ENCODE measurements around the gene FAM227B.
A peak's percentile ranks its signal among the peaks of the same experiment; 100 is the strongest.
"Not testable (repeated sequence)": the region's sequence is repeated elsewhere in the genome, so short reads cannot be mapped to it uniquely, and the experiment has no call there.

The FAM227B gene

DNA sequence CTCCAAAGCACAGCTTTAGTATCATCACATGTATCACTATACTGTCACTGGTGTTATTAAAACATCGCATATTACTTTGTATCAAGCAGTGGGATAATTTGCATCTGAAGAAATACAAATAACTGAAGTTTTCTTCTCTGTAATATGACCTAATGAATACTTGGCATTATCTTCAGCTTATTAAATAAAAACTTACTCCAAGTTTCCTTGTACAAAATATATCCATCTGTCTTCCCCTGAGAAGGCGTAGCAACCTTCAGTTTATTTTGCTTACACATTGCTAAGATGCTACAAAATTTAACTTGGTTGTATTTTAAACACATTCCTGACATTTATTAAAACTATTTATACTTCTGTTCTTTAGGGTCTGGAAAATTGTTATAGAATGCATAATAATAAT is 183.9 kb downstream of the FAM227B start:
- DNase-seq (ENCODE audit: low spot score): no peak

DNA sequence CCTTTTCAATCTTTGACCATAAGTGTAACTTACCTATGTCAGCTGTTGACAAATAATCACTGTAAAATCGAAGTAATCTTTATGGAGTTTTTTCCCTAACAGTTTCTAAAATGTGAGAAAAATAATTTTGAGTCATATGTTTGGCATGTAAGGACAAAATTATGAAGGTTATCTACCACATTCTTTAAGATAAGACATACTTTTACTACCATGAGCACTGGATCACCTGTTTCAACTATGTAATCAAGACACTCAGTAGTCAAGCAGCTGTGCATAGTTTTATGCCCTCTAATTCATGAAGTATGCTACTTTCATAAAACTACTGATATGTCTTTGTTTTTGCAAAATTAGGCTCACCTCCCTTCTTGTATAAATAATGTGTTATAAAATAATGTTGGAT is 185.4 kb downstream of the FAM227B start:
- no peak for DNase-seq (ENCODE audit: low spot score)

- no peak for DNase-seq (ENCODE audit: low spot score)
These were observed 190.6 kb downstream of the FAM227B start for GRCh38 chr15:49430046-49430445.

- no peak for DNase-seq (ENCODE audit: low spot score)
These were observed 192.1 kb downstream of the FAM227B start for GRCh38 chr15:49428409-49429095.

DNA sequence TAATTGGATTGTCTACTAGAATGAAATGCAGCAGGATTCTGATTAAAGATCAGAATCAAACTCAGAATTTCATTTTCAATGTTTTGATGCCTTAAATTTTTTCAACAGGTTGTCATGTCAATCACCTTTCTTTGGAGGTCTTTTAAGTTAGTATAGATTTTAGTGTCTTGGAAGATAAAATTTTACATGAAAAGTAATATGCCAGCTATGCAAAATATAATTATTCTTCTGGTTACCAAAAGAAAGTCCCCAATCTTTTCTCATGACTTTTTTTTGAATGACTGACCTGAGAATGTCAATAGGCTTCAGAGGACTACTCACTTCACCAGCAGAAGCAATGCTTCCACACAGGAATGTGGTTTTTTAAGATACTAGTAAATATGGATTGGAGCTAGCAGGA is 193.2 kb downstream of the FAM227B start:
- no peak for DNase-seq (ENCODE audit: low spot score)

DNA sequence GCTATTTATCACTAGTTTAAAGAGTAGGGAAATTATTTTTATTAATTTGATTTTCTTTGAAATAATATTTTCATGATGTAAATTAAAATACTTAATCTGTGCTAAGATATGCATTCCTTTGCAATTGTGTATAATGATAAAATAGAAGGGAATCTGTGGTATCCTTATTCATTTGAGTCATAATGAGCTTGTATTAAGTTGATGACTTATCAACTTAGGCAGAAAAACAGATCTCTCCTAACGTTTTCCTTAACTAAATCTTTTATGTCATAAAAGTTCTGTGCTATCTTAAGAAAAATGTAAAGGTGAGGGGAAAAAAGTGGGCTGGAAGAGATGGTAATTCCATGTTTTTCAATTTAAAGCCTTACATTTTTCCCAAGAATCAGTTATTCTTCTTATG is 195.7 kb downstream of the FAM227B start:
- DNase-seq (ENCODE audit: low spot score): no peak

GRCh38 chr15:49423901-49424550 is 196.6 kb downstream of the FAM227B start:
- DNase-seq (ENCODE audit: low spot score): no peak

GRCh38 chr15:49423021-49423420 is 197.6 kb downstream of the FAM227B start, which contains the start of gene FGF7:
TSS of gene FGF7 (plus strand) at chr15:49423242. CDS start at chr15:49424298, 1,056 bp downstream.
- no peak for DNase-seq (ENCODE audit: low spot score)

GRCh38 chr15:49421991-49422390 is 198.6 kb downstream of the FAM227B start:
- DNase-seq (ENCODE audit: low spot score): peak; percentile 35

DNA sequence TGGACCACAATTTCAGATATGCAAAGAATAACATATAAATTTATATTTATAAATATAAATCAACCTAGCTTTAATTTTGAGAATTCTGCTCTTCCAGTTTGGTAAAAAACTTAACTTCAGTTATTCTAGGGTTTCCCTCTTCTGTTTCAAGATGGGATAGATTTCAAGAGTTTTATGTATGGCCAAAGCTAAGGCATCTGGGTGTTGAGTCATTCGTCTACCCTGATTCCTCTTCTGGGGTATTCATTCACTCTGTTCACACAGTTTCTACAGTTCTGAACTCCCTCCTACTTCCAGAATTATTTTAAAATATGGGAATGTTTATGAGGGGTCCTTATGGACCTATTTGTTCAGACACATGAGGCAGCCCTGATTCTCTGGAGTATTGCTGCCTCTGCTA is 201.8 kb downstream of the FAM227B start:
- no peak for DNase-seq (ENCODE audit: low spot score)

- DNase-seq (ENCODE audit: low spot score): no peak
These were observed 205.0 kb downstream of the FAM227B start for GRCh38 chr15:49415638-49416037.

DNA sequence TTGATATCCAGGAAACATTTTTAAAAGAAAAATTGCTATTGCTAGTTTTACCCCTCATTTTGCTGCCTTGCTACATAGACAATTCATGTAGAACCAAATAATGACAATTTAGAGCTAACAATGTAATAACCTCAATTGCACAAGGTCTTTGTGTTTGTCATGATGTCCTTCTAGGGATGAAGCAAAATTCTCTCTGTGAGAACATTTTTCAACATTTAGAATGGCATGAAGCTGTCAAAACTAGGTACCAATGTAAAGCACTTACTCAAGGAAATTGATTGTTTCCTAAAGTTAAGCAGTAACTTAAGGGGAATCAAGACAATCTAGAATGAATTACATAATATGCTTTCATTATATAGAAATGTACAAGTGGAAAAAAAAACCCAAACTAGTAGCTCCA is 205.5 kb downstream of the FAM227B start:
- DNase-seq (ENCODE audit: low spot score): no peak

DNA sequence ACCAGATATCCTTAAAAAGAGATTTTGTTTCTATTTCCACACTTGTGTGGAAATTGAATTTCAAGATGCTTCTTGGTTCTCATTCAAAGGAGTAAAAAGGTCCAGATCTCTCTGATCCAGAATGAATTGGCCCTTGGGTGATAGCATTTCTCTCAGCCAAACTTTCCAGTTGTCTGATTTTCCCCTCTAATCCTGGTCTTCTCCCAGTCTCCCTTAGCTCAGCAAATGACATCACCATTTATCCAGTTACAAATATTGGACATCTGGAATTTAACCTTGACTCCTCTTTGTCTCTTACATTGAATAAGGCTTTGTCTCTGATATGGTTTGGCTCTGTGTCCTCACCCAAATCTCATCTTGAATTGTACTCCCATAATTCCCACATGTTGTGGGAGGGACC is 207.8 kb downstream of the FAM227B start:
- no peak for DNase-seq (ENCODE audit: low spot score)

DNA sequence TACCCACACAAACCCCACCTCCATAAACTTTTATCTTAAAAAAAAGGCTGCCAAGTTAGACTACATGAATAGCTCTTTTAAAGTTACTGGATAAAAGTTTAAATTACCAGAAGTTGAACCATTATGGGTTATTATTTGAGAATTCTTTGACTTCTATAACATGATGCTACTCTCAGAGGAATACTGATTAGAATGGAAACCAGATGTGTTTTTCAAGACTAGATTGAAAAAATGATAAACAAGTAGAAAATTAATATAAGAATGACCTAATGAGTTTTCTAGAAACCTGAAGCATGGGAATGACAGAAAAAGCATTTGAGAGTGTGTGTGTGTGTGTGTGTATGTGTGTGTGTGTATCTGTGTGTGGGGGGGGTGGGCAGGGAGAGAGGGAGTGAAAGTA is 210.0 kb downstream of the FAM227B start:
- DNase-seq (ENCODE audit: low spot score): no peak

GRCh38 chr15:49406352-49407118 is 214.1 kb downstream of the FAM227B start:
- no peak for DNase-seq (ENCODE audit: low spot score)

GRCh38 chr15:49402515-49403296 is 217.9 kb downstream of the FAM227B start:
- not testable (repeated sequence) for DNase-seq (ENCODE audit: low spot score)

DNA sequence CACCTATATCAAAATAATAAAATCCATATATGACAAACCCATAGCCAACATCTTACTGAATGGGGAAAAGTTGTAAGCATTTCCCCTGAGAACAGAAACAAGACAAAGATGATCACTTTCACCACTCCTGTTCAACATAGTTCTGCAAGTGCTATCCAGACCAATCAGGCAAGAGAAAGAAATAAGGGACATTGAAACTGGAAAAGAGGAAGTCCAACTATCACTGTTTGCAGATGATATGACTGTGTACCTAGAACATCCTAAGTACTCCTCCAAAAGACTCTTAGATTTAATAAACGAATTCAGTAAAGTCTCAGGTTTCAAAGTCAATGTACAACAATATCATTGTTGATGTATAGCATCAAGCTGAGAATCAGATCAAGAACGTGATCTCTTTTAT is 233.1 kb downstream of the FAM227B start:
- no peak for DNase-seq (ENCODE audit: low spot score)

GRCh38 chr15:49383266-49383665 is 237.4 kb downstream of the FAM227B start:
- DNase-seq (ENCODE audit: low spot score): no peak

DNA sequence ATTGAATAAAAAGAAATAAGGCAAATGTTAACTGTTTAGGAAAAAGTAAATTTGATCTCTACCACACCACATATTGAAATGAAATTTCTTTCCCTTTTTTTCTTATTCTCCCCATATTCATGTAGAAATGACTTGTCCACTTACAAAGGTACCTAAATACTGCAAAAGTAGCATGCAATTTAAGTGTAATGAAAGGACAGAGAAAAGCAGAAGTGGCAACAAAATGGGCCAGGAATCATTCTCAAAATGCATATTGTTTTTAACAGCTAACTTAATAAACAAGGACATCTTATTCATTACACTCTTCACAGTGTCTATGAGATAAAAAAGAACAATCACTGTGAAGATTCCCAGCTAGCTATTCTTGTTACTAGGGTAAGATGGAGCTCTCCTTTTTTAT is 238.2 kb downstream of the FAM227B start:
- DNase-seq (ENCODE audit: low spot score): no peak

DNA sequence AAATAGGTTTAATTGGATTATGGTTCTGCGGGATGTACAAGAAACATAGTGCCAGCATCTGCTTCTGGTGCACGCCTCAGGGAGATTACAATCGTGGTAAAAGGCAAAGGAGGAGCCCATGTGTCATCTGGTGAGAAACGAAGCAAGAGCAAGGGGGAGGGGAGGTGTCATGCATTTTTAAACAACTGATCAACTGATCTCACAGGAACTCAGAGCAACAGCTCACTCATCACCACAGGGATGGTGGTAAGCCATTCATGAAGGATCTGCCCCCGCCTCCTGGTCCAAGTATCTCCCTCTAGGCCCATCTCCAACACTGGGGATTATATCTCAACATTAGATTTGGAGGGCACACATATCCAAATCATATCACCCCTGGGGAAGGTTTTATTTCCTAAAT is 239.7 kb downstream of the FAM227B start:
- no peak for DNase-seq (ENCODE audit: low spot score)

DNA sequence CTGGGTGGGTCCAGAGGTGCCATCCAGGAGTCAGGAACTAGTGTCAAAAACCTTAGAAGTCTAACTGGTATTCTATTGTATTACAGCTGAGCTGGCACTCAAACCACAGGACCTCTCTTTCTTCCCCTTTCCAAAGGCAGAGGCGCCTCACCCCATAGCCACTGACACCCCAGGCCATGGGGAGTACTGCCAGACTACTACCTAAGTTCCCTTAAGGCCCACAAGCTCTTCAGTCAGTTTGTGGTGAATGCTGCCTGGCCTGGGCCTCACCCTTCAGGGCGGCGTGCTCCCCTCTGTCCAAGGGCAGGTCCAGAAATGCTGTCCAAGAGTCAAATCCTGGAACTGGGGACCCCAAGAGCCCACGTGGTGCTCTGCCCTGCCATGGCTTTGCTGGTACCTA is 240.6 kb downstream of the FAM227B start:
- DNase-seq (ENCODE audit: low spot score): no peak

- DNase-seq (ENCODE audit: low spot score): peak; percentile 8
These were observed 248.3 kb downstream of the FAM227B start for GRCh38 chr15:49372366-49372765.
